GM21528 (cell line): ENCODE measurements around the gene UCK1.

Experiments used
- ATAC-seq: cut with Tn5 transposase; IDR thresholded peaks from one replicate; pipeline ENCODE4 v1.9.1; 2021; ENCODE audit warnings: mild to moderate bottlenecking, moderate library complexity; ENCODE audit not compliant: unreplicated experiment, low FRiP score

Gene UCK1

DNA sequence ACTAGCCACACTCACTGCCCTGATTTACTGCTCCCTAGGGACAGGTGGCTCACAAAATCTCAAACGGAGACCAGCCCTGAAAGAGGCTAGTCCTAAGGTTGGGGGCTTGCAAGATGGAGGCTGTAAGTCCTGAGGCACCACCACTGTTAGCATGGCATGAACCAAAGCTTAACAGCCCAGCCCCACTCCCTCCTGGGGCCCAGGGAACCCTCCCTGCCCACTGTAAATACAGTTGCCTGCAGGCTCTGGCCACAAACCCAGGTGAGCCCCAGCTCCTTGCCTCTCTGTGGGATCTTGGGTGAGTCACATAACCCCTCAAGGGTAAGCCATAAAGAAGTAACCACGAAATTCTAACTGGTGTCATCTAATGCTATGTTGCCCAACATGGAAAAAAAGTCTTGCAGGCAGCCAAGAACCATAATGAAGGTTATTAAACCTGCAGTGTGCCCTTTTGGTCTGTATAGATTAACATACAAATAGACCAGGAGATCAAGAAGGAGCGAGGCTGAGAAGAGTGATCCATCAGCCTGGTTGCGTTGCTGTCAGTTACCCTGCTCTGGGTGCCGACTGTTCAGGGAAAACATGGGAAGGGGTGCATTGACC, 30.0 kb downstream of the UCK1 start:
- no peak for ATAC-seq

DNA sequence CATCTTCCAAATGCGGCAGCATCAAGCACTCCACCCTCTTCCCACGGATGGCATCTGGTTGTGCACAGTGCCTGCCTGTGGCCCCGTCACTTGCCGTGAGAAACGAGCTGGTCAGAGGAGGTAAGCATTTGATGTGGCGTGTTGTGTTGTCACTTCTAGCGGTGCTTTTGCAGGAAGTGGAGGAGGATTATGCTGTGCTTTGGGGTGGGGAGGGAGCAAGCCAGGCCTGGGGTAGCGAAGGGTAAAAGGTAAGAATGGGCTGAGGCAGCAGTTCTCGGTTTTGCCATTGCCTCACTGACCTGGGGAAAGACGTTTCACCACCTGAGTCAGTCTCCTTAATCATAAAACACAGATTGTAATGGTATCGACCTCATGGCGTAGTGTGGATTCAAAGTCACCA, 30.7 kb downstream of the UCK1 start:
- ATAC-seq = no peak

DNA sequence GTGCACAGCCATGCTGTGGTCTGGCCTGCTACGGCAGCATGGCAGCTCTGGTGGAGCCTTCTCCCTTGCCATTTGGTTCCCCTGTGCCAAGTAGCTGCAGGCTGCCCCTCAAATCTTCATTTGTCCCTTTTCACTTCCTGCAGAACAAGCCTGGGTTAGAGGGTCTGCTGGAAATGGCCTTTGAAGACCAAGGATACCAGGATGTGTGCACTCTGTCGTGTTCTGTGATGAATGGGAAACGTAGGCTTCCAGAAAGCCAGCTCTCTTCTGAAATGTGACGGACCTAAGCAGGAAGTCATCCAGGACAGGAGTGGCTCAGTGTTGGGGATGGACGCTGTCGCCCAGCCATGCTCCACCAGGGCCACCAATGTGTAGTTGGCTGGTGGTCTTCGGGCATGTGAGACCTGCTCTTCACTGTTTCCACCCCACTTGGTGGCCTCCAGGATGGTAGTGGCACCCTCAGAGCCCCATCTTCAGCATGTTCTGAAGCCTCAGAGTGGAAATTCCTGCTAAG, 31.8 kb downstream of the UCK1 start:
- no peak for ATAC-seq

DNA sequence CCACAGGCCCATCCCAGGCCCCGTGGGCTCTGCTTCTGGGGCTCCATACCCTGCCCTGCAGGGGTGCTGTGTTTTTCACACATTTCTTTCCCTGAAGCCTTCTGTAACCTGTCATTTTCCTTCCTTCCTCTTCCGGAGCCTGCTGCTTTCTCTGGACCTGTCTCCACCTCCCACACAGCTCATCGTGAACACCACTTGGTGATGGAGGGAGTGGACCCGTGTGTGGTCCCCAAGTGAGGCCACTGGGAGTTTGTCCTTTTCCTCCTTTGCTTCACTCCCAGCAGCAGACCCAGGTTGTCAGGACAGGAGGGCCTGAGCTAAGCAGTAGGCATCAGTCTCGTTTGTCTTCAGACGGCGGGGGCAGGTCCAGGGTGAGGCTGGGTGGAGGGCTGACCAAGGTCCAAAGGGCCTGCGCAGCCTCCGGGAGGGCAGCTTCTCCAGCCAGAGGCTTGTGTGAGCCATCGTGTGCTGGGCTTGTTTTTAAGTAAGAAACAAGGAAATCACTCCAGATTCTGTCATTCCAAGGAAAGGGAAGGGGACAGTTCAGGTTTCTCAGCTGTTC, 34.1 kb downstream of the UCK1 start:
- ATAC-seq = no peak

DNA sequence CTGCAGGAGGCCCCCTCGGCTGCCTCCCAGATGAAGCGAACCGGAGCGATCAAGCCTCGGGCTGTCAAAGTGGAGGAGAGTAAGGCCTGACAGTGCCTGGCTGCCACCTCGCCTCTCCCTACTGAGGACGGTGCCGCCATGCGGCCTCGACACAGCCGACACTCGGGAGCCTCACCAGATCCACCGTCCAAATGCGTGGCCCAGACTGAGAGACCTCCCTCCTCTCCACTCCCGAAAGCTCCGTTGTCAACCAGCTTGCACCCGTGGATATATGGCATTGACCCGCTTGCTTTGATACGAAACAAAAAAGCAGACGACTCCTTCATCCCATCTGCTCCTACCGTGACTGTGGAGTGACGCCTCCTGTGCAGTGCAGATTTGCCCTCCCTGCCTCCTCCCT, 35.3 kb downstream of the UCK1 start:
- ATAC-seq = no peak

DNA sequence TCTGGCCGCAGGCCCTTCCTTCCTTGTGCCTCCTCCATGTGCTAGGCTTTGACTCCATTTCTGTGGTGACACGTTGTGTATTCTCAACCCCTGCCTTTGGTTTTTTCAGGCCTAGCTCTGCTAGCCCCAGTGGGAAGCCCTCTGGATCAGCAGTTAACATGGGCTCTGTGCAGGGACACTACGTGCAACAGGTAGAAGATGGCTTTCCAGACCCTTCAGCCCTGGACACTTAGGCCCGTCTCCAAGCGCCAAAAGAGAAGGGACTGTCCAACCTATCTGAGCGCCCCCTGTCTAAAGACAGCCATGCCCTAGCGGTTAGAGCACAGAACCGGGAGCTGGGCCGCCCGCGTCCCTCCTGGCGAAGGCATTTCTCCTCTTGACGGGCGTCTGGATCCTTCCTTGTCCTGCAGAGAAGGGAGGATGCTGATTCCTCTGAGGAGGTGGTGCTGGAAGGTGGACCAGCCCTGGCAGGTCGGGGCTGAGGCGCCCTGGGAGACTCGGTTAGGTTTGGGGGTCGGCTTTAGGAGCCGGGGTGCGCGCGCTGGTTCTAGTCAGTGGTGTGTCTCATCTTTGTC, 36.7 kb downstream of the UCK1 start:
- ATAC-seq = no peak

GRCh38 chr9:131492070-131492469, 39.0 kb downstream of the UCK1 start:
- no peak for ATAC-seq

DNA sequence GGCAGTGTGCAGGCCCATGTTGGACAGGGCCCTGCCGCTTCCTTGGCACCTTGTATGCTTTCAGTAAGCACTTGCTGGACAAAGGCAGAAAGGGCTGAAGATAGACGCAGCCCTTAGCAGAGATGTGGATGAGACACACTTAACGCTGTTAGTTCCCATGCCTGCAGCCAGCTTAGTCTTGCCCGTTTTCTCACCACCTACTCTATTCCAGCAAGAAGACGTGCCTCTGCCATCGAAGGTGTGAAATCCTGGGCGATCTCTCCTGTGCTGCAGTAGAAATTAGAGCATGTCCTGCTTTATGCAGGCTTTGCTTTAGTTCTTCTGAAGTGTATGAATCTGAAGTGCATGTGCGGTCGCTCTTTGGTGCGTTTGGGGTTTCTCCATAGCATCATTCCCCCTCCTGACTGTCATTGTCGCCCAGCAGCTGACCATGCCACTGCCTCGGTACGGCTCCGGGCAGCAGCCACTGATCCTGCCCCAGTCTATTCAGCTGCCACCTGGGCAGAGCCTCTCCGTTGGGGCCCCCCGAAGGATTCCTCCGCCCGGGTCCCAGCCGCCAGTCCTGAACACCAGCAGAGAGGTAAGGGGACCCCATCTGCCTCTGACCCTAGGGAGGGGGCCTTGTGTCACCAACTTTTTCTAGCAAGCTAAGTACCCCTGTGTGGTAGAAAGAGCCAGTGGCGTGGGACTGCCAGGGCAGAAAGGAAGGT, 39.9 kb downstream of the UCK1 start:
- ATAC-seq = no peak

- ATAC-seq = no peak
Measured at GRCh38 chr9:131490514-131490913, 40.5 kb downstream of the UCK1 start.

DNA sequence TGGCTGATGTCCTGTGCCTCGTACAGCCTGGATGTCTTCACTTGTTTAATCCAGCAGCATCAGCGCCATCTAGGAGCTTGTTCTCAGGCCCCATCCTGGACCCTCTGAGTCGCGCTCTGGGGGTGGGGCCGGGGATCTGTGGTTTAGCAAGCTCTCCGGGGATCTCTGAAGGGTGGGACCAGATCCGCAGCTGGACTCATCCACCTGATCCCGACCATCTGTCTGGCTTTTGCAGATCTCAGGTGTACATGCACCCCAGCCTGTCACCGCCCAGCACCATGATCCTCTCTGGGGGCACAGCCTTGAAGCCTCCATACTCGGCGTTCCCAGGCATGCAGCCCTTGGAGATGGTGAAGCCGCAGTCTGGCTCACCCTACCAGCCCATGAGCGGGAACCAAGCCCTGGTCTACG, 43.4 kb downstream of the UCK1 start:
- ATAC-seq = no peak

DNA sequence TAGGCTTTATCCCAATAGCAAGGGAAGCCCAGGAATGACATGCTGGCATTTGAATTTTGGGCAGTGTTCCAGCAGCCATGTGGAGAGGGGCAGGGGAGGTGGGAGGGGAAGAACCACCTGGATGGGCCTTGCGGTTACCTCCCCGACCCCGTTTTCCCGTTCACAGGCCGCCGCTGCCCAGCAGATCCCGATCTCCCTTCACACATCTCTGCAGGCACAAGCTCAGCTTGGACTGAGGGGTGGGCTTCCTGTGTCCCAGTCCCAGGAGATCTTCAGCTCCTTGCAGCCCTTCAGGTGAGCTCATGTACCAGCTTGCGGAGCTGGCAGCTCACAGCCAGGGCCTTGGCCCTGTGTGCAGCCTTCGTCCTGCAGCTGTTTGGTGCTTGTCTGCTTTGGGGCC, 44.1 kb downstream of the UCK1 start:
- no peak for ATAC-seq

DNA sequence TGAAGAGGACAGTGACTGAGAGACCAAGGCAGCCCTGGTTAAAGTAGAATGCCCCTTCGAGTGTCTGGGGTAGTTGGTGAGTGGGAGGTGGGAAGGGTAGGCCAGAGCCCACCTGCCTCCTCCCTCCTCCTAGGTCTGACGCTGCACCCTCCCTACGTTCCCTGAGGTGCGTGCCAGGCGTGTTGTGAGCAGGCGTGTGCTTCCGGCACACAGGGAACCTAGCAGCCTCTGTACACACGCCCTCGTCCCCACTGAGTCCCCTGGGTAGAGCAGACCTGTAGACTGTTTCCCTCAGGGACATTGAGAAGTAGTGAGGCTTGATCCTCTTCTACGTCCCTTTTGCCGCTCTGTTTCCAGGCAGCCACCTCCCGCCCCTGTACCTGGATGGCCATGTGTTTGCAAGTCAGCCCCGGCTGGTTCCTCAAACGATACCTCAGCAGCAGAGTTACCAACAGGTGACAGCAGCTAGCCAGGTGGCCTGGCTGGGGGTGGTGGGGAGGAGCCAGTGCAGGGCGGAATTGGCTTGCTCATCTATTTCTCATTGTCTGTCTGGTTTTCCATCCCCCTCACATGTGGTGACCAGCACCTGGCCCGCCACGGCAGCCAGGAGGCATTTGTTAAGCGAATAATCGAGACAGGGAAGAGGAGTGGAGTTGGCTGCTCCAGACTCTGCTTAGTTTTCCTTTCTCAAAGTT, 45.2 kb downstream of the UCK1 start:
- no peak for ATAC-seq

- ATAC-seq = no peak
Measured at GRCh38 chr9:131485206-131485605, 45.9 kb downstream of the UCK1 start.

GRCh38 chr9:131484560-131485185, 46.4 kb downstream of the UCK1 start:
- ATAC-seq = no peak

GRCh38 chr9:131484051-131484445, 47.0 kb downstream of the UCK1 start:
- no peak for ATAC-seq

DNA sequence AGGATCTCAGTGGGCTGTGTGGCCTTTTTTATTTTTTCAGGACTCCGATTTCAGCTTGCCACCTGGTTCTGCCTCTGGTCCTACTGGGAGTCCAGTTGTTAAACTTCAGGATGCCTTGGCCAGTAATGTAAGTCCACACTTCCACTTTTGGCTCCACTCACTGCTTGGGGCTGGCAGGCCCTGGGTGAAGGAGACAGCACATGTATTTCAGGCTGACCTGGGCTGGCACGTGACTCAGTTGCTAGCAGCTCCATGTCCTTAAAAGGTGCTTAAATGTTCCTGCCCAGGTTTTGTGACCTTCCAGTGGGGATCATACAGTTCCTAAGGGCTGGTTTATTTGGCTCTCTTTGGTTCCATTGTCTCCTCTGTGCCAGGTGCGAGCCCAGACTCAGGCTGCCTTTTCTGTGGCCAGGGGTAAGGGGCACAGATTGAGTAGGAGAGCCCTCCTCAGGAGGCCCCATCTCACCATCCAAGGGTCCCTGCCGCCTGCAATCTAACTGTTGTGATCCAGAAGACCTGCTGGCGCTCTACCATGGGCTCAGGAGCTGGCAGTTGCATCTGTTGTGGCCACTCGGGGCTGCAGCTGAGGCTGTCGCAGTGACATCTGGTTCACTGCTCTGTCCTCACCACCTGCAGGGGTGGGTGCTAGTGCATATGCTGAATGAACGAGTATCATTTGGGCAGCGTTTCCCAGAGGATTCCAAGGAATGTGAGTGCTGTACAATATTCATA, 47.6 kb downstream of the UCK1 start:
- ATAC-seq = no peak

GRCh38 chr9:131482343-131483006, 48.6 kb downstream of the UCK1 start:
- ATAC-seq = no peak

DNA sequence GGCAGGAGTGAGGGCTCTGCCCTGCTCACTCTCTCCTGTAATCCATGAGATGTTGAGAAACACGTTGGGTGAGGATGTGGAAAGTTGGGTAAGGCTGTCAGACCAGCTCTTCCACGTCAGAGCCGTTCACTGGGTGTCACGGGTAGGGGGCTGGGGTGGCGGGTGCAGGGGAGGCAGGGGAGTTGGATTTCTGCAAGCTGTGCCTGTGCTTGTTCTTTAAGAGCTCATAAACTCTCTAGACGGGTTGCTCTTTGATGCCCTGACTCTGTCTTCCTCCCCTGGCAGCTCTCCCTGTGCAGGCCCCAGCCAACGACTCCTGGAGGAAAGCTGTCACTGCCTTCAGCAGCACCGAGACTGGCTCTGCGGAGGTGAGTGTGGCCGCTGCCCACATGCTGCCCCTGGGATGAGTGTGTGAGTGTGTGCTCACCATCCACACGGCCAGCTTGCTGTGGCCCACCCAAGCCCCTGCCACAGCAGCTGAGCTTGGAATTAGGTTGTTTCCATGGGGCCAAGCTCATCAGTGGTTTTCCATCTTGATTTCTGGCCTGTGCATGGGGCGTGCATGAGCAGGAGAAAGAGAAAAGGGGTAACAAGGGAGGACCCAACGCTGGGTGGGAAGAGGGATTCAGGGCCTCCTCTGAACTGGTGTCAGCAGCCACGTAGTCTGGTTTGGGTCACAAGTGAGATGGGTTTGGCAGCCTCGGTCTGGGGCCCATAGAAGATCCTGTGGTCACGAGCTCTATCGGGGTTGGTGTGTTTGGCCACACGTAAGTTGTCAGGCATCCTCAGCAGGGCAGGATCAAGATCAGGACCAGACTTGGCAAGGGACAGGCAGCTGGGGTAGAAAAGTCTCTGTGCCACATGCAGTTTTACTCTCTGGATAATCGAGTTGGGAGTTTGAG, 49.4 kb downstream of the UCK1 start:
- ATAC-seq = no peak
